NCI-H82 treated with DMSO at 0.1 percent for 48 hours (cell line): Measurements from ENCODE around the gene PSME1.

Source experiments
- DNase-seq: peaks from one replicate; lab custom pipeline; 2025; ENCODE audit not compliant: unreplicated experiment; lab: John Stamatoyannopoulos, UW

The PSME1 gene

DNA sequence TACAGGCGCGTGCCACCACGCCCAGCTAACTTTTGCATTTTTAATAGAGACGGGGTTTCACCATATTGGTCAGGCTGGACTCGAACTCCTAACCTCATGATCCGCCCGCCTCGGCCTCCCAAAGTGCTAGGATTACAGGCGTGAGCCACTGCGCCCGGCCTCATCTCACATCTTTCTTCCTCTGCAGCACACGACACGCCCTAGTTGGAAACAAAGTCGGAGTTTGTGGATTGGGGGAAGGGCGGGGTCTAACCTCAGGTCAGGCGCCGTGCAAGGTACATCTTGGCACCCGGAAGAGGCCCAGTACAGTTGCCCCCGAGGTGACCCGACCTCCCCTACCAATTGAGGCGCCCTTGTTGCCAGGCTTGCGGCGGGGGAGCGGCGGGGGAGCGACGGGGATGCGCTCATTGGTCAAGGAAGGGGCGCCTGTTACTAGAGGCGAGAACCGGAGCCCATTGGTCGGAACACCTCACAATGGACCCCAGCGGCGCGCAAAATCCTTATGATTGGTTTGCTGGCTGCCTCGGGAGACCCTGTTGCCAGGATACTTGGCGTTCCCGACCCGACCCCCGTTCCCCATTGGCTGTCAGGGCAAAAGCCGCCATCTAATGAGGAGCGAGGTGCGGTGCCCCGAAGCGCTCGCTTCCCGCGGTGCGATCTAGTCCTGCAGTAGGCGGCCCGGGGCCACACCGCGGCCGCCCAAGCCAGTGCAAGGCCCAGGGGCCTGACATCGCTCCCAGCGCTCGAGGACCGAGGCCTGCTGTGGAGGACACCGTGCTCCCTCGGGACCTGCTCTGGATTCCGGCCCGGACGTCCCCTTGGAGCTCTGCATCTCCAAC lies 35.6 kb downstream of the PSME1 start, which contains the start of gene REC8:
Gene REC8, plus strand, starts transcription at position 659 of the 839 bp plus-strand sequence. CDS start 473 bp downstream, outside the sequence.
- DNase-seq: peak; percentile 91

DNA sequence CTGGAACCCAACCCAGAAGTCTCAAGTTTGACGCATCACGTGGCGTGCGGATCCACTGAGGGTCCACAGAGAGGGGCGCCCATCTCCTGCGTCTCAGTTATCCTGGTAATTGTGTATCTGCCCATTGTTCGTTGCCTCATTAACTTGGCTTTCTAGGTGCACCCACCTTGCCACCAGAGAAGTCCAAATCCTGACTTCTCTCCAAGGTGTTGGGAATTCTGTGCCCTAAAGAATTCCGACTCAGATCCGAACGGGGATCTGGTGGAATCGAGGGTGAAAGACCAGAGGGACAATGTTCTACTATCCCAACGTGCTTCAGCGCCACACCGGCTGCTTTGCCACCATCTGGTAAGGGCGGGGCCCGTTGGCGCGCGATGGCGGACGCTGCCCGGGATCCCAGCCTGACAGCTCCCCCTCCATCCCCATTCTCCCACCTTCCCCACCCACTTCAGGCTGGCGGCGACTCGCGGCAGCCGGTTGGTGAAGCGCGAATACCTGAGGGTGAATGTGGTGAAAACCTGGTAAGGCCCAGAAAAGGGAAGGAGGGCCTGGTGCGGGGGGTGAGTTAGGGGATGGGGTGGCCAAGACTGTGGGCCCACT lies 36.4 kb downstream of the PSME1 start:
- DNase-seq: no peak

DNA sequence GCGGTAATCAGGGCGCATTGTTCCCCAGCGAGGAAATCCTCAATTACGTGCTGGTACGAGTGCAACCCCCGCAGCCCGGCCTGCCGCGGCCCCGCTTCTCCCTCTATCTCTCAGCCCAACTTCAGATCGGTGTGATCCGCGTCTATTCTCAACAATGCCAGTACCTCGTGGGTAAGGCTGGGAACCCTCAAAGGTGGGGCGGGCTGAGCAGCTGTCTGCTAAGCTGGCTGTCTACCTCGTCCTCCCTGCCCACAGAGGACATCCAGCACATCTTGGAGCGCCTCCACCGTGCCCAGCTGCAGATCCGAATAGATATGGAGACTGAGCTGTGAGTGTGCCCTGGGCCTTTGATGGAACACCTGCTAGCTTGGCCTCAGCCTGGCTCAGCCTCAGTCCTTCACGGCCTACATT lies 36.9 kb downstream of the PSME1 start:
- DNase-seq: no peak

DNA sequence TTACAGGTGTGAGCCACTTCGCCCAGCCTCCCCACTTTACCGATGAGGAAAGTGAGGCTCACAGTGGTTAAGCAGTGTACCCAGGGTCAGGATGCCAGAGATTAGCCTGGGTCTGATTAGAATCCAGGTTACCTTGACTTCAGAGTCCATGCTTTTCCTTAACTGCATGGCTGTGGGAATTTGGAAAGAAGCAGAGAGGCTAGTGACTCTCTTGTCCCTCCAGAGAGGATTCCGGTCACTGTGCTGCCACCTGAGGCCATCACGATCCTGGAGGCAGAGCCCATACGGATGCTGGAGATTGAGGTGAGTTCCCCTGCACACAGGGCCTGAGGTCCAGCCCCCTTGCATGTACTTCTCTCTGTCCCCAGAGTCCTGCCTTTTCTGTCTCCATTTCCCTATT lies 40.6 kb downstream of the PSME1 start:
- DNase-seq: no peak

DNA sequence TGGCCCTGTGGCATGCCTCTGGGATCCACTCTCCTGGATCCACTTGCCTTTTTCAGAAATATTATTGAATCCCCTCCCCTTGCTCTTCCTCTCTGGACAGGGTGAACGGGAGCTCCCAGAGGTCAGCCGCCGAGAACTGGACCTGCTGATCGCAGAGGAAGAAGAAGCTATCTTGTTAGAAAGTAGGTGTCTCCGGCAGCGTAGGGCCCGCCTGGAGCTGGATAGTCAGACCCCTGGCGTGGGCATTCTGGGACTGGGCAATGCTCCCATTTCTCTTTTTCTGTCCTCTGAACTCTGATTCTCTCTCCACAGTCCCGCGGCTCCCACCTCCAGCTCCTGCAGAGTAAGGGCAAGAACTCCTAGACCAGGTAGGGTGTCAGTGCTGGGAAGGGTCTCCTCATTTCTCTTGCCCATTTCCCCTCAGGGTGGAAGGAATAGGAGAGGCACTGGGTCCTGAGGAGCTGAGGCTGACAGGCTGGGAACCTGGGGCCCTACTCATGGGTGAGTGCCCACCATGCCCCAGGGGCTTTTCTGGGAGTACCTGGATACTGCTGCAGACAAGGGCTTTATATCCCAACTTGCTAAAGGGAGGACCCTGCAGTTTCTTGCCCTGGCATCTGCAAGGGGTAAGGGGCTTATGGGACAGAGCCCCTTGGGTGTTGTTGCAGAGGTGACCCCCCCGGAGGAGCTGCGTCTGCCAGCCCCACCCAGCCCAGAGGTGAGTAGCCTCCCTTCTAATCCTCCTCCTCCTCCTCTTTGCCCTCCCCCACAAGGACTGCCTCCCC lies 41.2 kb downstream of the PSME1 start:
- DNase-seq: no peak

DNA sequence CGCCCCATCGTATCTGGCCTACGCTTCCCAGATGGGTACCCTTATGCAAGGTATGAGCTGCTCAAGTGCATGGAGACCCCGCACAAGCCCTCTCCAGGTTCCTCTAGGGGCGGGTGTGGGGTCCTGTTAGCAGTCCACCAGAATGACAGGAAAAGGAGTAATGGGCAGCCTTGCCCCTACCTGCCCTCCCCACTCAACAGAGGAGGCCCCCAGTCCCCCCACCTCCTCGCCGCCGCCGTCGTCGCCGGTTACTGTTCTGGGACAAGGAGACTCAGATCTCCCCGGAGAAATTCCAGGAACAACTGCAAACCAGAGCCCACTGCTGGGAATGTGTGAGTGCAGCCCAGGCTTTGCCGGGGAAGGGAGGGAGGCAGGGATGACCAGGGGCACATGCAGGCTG lies 41.9 kb downstream of the PSME1 start:
- DNase-seq: no peak

DNA sequence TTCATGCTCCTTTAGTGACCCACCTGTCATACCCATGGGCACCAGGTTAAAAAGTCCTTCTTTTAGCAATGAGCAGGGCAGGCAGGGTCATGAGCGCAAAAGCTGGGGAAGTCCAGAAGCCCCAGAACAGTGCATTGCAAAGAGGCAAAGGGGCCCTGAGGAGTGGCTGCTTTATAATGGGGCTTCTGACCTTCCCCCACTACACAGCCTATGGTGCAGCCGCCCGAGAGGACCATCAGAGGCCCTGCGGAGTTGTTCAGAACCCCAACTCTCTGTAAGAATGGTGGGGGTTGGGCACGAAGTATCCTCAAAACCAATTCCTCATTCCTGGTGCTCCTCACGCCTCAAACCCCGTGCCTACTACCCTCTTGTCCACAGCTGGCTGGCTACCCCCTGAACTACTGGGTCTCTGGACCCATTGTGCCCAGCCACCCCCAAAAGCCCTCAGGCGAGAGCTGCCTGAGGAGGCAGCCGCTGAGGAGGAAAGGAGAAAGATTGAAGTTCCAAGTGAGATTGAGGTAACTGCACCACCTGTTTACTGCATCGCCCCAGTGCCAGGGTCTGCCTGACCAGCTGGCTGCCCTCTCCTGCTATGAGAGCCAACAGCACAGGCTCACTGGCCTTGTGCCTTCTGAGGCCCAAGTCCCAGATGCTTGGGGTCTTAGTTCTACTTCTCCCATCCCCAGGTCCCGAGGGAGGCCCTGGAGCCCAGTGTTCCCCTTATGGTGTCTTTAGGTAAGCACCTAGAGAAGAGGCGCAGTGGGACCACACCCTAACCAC lies 42.6 kb downstream of the PSME1 start:
- DNase-seq: no peak

DNA sequence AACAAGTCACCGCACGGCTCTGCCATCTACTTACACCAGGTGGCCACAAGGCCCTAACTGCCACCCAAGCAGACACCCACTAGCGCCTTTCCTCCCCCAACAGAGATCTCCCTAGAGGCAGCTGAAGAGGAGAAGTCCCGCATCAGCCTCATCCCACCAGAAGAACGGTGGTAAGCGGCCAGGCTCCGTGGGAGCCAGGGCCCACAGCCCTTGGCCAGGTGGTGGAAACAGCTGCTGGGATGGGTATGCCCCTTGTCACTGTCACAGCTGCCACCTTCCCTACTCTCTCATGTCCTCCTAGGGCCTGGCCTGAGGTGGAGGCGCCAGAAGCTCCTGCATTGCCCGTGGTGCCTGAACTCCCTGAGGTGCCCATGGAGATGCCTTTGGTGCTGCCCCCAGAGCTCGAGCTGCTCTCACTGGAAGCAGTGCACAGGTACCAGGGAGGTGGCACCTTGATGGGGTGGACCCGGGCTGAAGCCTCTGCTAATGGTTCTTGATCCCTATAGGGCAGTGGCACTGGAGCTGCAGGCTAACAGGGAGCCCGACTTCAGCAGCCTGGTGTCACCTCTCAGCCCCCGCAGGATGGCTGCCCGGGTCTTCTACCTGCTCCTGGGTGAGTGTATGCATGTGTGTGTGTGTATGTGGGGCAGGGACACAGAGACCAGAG lies 43.4 kb downstream of the PSME1 start:
- no peak for DNase-seq

DNA sequence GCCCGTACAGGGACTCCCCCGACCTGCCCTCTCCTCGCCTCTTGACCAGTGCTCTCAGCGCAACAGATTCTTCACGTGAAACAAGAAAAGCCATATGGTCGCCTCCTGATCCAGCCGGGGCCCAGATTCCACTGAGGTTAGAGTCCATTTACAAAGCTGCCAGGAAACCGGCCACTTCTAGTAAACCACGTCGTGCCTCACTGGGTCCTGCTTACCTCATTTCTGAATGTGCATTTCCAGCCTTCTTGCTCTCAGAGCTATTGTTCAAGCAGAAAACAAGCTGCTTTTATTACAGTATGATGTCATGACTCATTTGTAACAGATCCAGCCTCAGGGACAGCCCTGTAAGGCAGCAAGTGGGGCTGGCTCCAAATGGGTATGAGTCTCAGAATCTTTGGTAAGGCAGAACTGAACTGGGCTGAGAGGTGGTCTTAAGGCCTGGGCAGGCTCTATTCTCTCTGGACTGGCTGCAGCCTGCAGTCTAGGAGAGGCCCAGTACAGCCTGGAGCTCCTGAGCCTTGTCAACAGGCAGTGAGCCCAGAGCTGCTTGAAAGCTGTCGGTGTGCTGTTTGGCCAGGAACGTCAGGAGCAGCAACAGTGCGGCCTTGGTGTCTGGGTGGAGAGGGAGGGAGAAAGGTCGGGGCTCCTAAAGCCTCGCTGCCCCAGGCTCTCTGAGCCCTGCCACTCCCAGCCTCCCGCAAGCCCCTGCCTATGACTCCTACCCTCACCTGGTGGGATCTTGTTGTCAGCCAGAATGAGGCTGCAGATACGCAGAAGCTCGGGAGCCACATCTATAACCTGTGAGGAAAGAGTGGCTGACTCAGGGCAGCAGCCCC lies 44.2 kb downstream of the PSME1 start:
- DNase-seq: no peak

DNA sequence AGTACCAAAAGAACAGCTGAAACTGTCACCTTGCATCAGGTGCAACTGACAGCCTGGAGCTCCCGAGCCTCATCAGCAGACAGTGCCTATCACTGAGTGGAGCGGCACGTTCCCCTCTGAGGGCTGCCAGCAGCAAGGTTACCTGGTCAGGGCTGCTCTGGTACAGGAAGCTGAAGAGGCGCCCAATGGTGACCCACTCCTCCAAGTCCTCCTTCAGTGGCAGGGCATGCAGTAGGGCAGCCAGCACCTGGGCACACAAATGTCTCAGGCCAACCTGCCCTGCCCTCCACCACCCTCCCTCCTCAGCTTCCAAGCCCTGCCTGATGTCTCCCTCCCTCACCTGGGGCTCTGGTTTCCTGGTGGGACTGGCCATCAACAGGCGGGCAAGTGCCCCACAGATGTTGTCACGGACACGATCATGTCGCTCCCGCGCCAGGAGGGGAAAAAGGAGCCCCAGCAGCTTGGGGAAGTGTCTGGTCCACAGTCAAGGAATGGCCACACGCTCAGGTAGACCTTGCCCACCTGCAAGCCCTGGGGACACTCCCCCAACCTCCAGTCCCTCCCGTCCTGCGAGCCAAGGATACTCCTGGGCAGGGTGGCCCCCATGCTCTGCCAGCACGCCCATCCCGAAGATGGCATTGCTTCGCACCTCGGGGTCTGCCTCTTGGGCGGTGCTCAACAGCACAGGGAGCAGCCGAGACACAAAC lies 45.5 kb downstream of the PSME1 start:
- DNase-seq: no peak

DNA sequence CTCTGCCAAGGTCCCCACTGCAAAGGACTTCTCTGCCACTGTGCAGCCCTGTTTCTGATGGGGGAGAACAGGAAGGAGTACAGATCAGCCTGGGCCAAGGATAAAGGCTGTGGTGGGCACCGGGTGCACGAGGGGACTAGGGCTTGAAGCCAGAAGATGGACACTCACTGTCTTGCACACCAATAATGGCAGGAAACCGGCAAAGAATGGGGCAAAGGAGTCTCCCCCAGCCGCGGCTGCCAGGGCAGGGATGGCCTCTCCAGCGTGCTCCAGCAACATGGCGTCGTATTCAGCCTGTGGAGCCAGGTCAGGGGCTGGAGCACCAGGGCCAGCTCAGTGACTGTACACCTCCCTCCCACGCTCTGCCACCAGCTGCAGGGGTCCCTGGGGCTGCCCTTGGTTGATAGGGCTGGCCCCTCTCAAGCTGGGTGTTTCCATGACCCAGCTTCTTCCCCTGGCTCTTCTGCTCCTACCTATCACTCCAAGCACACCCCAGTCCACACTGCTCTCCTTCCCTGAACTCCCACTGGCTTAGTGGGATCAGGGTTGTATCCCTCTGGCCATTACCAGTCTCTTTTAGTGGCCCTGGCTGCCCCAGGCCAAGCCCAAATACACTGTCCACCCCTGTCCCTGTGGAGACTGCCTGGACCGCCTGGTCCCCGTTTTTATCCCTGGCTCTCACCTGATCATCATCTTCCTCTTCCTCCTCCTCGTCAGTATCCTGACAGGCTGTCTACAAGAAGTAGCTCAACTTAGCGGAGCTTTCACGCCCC lies 46.3 kb downstream of the PSME1 start:
- DNase-seq: no peak

DNA sequence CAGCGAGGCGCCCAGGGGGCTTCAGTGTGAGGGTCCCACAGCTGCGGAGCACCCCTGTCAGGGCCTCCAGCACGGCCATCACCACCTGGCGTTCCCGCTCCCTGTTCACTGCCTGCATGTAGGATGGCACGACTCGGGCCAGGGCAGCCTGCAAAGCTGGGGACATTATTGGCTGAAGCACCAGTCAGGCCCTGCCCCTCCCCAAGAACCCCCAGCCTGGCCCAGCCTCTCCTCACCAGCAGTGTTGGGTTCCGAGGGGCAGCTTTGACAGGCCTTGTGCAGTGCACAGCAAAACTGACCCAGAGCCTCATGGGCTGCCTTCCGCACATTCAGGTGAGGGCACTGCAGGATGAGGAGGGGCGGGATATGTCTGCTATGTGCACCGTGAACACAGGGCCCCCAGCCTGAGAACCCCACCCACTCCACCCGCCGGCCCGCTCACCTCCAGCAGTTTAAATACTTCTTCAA lies 47.1 kb downstream of the PSME1 start:
- DNase-seq: no peak

DNA sequence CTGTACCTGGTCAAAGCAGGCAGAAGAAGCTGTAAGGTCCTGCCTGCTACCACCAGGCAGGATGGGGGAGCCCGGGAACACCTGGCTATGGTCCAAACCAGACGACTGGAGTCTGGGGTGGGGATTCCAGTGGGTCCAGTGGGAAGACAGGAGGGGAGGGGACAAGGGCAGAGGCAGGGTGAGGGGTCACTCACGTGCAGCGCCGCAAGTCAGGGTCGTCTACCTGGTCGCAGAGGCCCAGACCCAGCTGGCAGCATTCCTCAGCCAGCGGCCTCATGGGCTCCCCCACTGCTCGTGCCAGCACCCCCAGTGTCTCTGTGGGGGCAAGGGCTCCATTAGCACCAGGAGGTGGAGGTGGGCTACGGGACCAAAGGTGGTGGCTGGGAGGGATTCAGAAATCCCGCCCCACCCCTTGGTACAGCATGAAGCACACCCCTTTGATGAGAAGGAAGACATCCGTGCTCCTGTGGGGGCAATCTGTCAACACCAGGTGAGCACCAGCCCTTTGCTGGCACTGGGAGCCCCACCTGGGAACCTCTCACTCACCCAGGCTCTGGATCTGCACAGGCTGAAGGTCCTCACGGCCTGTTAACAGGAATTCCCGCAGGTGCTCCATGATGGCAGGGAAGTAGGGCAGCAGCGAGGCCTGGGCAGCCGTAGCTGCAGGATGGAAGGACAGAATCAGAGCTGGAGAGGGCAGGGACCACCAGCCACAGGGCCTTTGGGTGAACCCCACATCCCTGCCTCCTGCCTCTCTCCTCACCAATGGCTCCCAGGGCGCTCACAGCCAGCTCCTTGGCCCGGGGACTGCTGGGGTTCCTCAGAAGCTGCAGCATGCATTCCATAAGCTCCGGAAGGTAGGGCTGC lies 48.3 kb downstream of the PSME1 start:
- no peak for DNase-seq

DNA sequence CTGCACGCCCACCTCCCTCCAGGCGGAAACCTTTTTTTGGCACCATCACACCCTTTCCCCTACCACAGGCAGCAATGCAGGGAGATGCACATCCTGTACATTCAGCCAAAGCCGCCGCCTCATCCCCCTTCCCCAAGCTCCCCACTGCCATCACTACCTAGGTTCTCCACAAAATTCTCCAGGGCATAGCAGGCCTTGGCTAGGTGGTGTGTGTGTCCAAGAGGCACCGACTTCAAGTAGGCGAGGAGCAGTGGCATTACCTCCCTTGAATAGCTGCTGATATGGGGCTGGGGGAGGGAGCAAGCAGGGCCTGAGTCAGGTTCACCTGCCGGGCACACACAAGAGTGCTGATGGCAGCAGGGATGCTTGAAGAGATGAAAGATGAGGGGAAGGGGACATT lies 49.0 kb downstream of the PSME1 start:
- no peak for DNase-seq

DNA sequence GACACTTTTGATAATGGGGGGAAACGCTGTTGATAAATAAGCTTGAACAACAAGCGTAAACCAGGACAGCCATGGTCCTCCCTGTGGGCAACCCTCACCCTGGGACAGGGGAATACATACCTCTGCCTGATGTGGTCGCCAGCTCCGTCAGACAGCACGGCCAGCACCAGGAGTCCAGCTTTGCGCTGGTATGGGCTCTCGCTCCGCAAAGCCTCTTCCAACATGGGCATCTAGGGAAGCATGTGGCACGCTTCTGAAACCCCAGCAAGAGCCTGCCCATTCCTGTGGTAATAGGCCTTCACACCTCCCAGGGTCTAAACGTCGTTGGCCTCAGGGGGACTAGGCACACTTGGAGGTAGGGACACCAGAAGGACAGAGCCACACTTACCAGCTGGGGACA lies 49.7 kb downstream of the PSME1 start:
- DNase-seq: no peak

DNA sequence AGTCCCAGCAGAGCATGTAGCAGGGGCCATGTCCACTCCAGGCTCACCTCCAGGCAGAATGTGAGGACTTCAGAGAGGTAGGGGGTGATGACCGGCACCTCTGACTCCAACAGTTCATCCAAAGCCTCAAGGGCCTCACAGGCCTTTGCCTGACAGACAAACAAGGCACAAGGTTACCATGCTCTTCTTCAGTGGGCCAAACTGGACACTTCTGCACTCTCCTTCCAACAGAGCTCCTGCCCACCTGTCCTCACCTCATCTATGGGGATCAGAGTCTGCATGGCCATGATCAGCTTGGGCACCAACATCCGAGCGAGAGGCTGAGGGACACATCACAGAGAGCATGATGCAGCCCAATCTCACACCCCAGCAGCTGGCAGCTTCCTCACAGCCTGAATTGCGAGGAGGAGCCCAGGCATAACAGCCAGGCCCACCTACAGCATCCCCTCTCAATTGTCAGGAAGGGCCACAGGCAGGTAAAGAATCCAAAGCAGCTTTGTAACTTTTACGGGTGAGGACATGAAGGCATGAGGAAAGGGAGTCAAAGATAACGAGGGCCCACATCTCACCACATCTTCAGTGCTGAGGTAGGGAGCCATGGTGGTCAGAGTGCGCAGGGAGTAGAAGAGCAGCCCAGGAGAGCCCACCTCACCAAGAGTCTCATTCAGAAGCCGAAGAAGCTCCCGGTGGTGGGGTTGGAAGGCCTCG lies 51.0 kb downstream of the PSME1 start:
- DNase-seq: no peak

DNA sequence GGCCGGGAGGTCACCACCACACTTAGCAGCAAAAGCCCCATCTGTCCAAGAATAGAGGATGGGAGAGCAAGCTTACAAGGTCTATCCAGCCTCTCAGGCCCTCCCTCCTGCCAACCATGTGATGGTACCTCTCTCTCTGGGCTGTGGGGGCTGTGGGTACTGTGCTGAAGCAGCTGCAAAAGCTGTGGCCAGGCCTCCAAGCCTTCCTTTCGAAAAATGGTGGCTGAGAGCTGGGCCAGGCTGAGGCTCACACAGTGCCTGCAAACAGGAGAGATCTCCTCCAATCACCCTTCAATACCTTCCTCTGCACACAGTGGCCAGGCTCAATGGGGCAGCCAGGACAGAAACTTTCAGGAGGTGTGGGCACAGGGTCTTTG lies 51.5 kb downstream of the PSME1 start:
- DNase-seq: no peak
